Ovary (tissue), 3 donors: ENCODE measurements around the gene MYL4.
"Not testable (repeated sequence)": the region's sequence is repeated elsewhere in the genome, so short reads cannot be mapped to it uniquely, and the experiment has no call there.

ENCODE experiments used
- POLR2A ChIP-seq: fragments of 450-650 bp; IDR thresholded peaks from one replicate; pipeline ENCODE4 v1.6.1; 2017; ENCODE audit warnings: antibody characterized with exemption, mild to moderate bottlenecking, moderate library complexity
- TF ChIP-seq, protein P1 (sequence below), 3 donors: fragments of 450-650 bp in 2 of 3; fragments of 200-600 bp in 1 of 3; IDR thresholded peaks; one replicate each; pipeline versions ENCODE4 v1.5.1 to v1.8.0; 2016 to 2022; ENCODE audit warnings: antibody characterized with exemption in 3 of 3, mild to moderate bottlenecking in 1 of 3
- donor health status: DM: no; HTN: no; CAD: no.

DNA sequence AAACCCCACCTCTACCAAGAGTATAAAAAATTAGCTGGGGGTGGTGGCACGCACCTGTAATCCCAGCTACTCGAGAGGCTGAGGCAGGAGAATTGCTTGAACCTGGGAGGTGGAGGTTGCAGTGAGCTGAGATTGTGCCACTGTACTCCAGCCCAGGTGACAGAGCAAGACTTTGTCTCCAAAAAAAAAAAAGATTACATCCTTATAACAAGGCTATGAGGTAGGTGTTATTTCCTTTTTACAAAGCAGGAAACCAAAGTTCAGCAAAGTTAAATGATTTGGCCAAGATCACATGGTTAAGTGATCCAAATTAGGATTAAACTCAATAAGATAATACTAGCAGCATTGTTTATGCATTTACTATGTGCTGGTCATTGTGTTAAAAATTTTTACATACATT lies 8.1 kb downstream of the MYL4 start:
- TF ChIP-seq, protein P1, sequence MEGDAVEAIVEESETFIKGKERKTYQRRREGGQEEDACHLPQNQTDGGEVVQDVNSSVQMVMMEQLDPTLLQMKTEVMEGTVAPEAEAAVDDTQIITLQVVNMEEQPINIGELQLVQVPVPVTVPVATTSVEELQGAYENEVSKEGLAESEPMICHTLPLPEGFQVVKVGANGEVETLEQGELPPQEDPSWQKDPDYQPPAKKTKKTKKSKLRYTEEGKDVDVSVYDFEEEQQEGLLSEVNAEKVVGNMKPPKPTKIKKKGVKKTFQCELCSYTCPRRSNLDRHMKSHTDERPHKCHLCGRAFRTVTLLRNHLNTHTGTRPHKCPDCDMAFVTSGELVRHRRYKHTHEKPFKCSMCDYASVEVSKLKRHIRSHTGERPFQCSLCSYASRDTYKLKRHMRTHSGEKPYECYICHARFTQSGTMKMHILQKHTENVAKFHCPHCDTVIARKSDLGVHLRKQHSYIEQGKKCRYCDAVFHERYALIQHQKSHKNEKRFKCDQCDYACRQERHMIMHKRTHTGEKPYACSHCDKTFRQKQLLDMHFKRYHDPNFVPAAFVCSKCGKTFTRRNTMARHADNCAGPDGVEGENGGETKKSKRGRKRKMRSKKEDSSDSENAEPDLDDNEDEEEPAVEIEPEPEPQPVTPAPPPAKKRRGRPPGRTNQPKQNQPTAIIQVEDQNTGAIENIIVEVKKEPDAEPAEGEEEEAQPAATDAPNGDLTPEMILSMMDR (IDR thresholded peaks at IDR 0.05): not testable (repeated sequence)
- not testable (repeated sequence) for TF ChIP-seq POLR2A
